Thoracic aorta (tissue), 2 donors: Measurements from ENCODE around the gene DYNC1LI1. TPM values are rescaled to one million over a fixed set of nuclear protein-coding genes. Genes with fewer than 3 reads are reported as not detected.

Experiments
- ATAC-seq: fragments of 150-250 bp; one replicate; pipeline ENCODE4 v1.8.0; 2017; ENCODE audit warnings: low read depth; ENCODE audit not compliant: insufficient number of reproducible peaks, low FRiP score
- DNase-seq: peaks from one replicate; pipeline ENCODE4 v3.0.0-alpha.2; 2020; ENCODE audit warnings: low spot score
- H3K27ac ChIP-seq, 2 donors: fragments of 200-600 bp; sonication (generic); 1 replicate in 1 of 2; 2 replicates in 1 of 2; pipeline ENCODE4 v1.5.1; 2016; ENCODE audit warnings: mild to moderate bottlenecking in 2 of 2, moderate library complexity in 2 of 2
- H3K27me3 ChIP-seq: fragments of 200-600 bp; sonication (generic); replicated peaks from 2 replicates; pipeline ENCODE4 v1.6.0; 2016; ENCODE audit warnings: mild to moderate bottlenecking; ENCODE audit not compliant: insufficient read depth
- H3K36me3 ChIP-seq: fragments of 200-600 bp; sonication (generic); one replicate; pipeline ENCODE4 v1.5.1; 2016
- H3K4me1 ChIP-seq, 2 donors: fragments of 200-600 bp; sonication (generic); 1 replicate in 1 of 2; 2 replicates in 1 of 2; pipeline versions ENCODE4 v1.5.1 to v1.6.0; 2016; ENCODE audit warnings: low read depth in 2 of 2, mild to moderate bottlenecking in 1 of 2; ENCODE audit not compliant: control insufficient read depth in 1 of 2
- H3K4me3 ChIP-seq: fragments of 200-600 bp; sonication (generic); 2 replicates; pipeline ENCODE4 v1.5.1; 2016; ENCODE audit warnings: mild to moderate bottlenecking
- H3K9me3 ChIP-seq: fragments of 200-600 bp; sonication (generic); 2 replicates; pipeline ENCODE4 v1.5.1; 2016
- CTCF ChIP-seq: fragments of 200-600 bp; sonication (generic); IDR thresholded peaks from one replicate; pipeline ENCODE4 v1.5.1; 2019; ENCODE audit warnings: antibody characterized with exemption
- total RNA-seq, 2 donors: library from RNA; depleted of rRNA; stranded (reverse); fragments of >200 nt; gene quantifications; one replicate each; pipeline versions ENCODE4 v1.1.0 to v1.2.3, GENCODE V29; 2016

DYNC1LI1 gene
- total RNA-seq, 2 donors from 2014 or later: 28.3 to 44.4 TPM

DNA sequence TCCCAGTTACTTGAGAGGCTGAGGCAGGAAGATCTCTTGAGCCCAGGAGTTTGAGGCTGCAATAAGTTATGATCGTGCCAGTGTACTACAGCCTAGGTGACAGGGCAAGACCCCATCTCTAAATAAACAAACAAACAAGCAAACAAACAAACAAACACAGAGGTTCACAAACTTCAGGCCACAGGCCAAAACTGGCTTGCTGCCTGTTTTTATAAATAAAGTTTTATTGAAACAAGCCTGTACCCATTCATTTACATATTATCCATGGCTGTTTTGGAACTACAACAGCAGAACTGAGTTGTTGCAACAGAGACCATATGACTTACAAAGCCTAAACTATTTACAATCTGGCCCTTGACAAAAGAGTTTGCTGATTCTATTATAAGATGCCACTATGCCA, 6.5 kb downstream of the DYNC1LI1 start:
- no peak for ATAC-seq
- no peak for DNase-seq
- Histone ChIP-seq H3K27me3 (no peaks in the 10 kb centered on the region), H3K9me3 (no peaks in the 10 kb centered on the region), H3K36me3 (no peaks in the 10 kb centered on the region), H3K4me3 (no peak overlapping the region), H3K27ac (no peak overlapping the region), H3K4me1 (peaks cover 27 to 35% of the 10 kb centered on the region in 2 donors)
- TF ChIP-seq CTCF: no peak

DNA sequence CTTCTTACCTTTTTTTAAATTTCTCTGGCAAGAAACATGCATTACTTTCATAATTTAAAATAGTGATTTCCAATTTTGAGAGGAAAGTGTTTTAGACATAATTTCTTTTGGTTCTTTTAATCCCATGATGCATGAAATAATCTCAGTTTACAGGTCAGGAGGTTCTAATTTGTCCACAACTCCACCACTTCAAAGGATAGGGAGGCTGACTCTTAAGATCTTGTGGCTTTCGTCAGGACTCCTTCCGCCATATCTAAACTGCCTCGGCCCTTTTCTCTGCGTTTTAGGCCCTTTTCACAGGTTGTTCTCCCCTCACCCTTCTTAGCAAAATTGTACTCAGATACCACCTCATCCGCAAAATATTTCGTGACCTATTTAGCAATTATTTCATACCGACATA, 8.0 kb downstream of the DYNC1LI1 start:
- H3K4me1 ChIP-seq: peaks cover 20 to 23% of the 10 kb centered on the region in 2 donors
- DNase-seq: no peak
- H3K36me3 ChIP-seq: no peaks in the 10 kb centered on the region
- no peaks in the 10 kb centered on the region for H3K9me3 ChIP-seq
- no peak overlapping the region for H3K4me3 ChIP-seq
- no peaks in the 10 kb centered on the region for H3K27me3 ChIP-seq
- TF ChIP-seq CTCF: no peak
- ATAC-seq: no peak
- no peak overlapping the region for H3K27ac ChIP-seq

DNA sequence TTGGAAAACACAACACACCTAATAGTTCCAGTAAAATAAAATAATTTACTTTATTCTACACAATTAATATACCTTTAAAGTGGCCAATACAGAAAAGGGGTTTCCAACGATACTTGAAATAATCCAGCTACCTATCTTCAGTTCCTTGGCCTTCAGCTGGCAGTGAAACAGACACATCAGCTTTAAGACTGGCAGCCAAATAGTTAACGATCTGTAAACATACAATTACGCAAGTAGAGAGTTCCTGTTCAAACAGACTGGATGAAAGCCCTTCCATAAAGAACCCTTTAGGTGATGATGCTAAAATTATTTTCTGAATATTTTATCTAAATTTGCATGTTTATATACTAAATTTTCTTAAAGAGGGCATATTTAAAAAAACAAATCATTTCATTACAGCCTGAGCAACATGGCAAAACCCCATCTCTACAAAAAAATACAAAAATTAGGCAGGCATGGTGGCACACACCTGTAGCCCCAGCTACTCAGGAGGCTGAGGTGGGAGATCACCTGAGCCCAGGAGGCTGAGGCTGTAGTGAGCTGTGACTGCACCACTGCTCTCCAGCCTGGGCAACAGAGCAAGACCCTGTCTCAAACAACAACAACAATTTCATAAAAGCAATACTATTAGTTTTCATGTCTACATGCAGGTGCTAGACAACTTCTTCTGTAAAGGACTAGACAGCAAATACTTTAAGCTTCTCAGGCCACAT, 12.9 kb downstream of the DYNC1LI1 start:
- Histone ChIP-seq H3K36me3 (no peaks in the 10 kb centered on the region), H3K9me3 (no peaks in the 10 kb centered on the region), H3K4me3 (no peak overlapping the region), H3K4me1 (peaks cover 19% of the 10 kb centered on the region in 2 donors), H3K27me3 (no peaks in the 10 kb centered on the region), H3K27ac (no peak overlapping the region)
- DNase-seq: no peak
- no peak for TF ChIP-seq CTCF
- no peak for ATAC-seq

- DNase-seq: no peak
- Histone ChIP-seq H3K9me3 (no peaks in the 10 kb centered on the region), H3K36me3 (no peaks in the 10 kb centered on the region), H3K4me1 (peaks cover 13 to 22% of the 10 kb centered on the region in 2 donors), H3K4me3 (no peak overlapping the region), H3K27me3 (no peaks in the 10 kb centered on the region), H3K27ac (no peak overlapping the region)
- no peak for TF ChIP-seq CTCF
- no peak for ATAC-seq
These were observed 14.3 kb downstream of the DYNC1LI1 start for GRCh38 chr3:32556332-32556731.

- peaks cover 5 to 8% of the 10 kb centered on the region in 2 donors for H3K4me1 ChIP-seq
- no peak overlapping the region for H3K27ac ChIP-seq
- ATAC-seq (no peak), DNase-seq (no peak)
- H3K36me3 ChIP-seq: no peaks in the 10 kb centered on the region
- H3K27me3 ChIP-seq: no peaks in the 10 kb centered on the region
- no peak overlapping the region for H3K4me3 ChIP-seq
- H3K9me3 ChIP-seq: no peaks in the 10 kb centered on the region
- TF ChIP-seq CTCF: no peak
These were observed 16.7 kb downstream of the DYNC1LI1 start for GRCh38 chr3:32553973-32554372.
